ENCODE data around the gene RRH. TPM values are rescaled to one million over a fixed set of nuclear protein-coding genes. Genes with fewer than 3 reads are reported as not detected.
"Not testable (repeated sequence)": the region's sequence is repeated elsewhere in the genome, so short reads cannot be mapped to it uniquely, and the experiment has no call there.

The RRH gene, protein sequence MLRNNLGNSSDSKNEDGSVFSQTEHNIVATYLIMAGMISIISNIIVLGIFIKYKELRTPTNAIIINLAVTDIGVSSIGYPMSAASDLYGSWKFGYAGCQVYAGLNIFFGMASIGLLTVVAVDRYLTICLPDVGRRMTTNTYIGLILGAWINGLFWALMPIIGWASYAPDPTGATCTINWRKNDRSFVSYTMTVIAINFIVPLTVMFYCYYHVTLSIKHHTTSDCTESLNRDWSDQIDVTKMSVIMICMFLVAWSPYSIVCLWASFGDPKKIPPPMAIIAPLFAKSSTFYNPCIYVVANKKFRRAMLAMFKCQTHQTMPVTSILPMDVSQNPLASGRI
- under 1 TPM in 1 of 6 donors, not detected in 5; 0.23 TPM for polyA plus RNA-seq (ENCODE audit: low read depth in 6 of 6)

DNA sequence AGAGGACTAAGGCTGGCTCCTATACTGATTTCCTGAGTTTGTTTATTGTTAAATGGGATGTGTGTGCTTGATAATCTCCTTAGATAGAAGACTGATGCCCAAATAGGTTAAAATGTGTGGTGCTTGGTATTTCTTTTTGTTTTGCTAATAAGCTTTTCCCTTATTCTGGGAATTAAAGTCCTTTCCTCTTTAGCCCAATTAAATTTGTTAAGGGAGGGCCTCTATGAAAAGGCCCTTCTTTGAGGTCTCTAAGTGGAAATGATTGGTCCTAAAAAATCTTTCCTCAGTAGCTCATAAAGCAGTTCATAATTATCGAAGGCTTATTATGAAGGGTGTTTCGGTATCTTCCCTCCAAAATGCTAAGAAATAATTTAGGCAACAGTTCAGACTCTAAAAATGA, at the start of gene RRH:
Gene RRH, plus strand, starts transcription at position 301 of the 400 bp plus-strand sequence. Its CDS starts 56 bp downstream, at position 357.
- H3K27ac Mint-ChIP-seq = no peak within 1 kb of the TSS
- no peak for ATAC-seq (ENCODE audit: low read depth in 2 of 2)
- no peaks in the 10 kb centered on the region for H3K27me3 Mint-ChIP-seq
- no peaks in the 10 kb centered on the region for H3K36me3 Mint-ChIP-seq
- no peaks in the 10 kb centered on the region for H3K9me3 Mint-ChIP-seq
- no peak within 1 kb of the TSS for H3K4me3 Mint-ChIP-seq
- no peak for DNase-seq
- H3K4me1 Mint-ChIP-seq = no peaks in the 10 kb centered on the region

GRCh38 chr4:109782092-109782491, 45.7 kb upstream of the RRH start:
- not testable (repeated sequence) for H3K36me3 Mint-ChIP-seq; DNase-seq; H3K4me3 Mint-ChIP-seq; H3K4me1 Mint-ChIP-seq; ATAC-seq (ENCODE audit: low read depth in 2 of 2); H3K27ac Mint-ChIP-seq
- Mint-ChIP-seq H3K27me3 (peaks cover 0 to 10% (median 0%) of the 10 kb centered on the region in 3 donors), H3K9me3 (peaks cover 0 to 17% (median 3%) of the 10 kb centered on the region in 7 donors)

DNA sequence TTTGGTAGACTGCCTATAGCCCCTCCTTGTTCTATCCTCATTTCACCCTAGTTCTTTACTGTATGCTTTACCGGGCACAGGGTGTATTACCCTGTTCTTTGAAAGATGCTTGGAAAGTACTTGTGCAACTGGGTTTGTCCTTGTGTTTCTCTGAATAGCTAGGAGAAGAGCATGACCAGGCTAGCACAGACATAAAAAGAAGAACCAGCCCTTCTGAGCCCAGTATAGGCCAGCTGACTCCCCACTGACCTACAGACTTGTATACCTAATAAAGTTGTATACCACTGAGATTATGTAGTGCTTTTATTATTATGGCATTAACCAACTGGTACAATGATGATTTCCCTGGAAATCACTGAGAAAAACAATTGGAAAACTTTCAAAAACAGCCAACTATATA, 40.9 kb upstream of the RRH start:
- H3K36me3 Mint-ChIP-seq = peaks cover 0 to 11% of the 10 kb centered on the region in 2 donors
- peaks cover 0 to 28% (median 2%) of the 10 kb centered on the region in 7 donors for H3K9me3 Mint-ChIP-seq
- ATAC-seq (ENCODE audit: low read depth in 2 of 2) (no peak), DNase-seq (no peak)
- no peak overlapping the region for H3K27ac Mint-ChIP-seq
- H3K27me3 Mint-ChIP-seq = peaks cover 0 to 7% (median 6%) of the 10 kb centered on the region in 3 donors
- peaks cover 0 to 6% (median 0%) of the 10 kb centered on the region in 3 donors for H3K4me1 Mint-ChIP-seq
- H3K4me3 Mint-ChIP-seq = no peak overlapping the region

- peaks cover 0 to 11% of the 10 kb centered on the region in 2 donors for H3K36me3 Mint-ChIP-seq
- peaks cover 0 to 28% (median 2%) of the 10 kb centered on the region in 7 donors for H3K9me3 Mint-ChIP-seq
- DNase-seq (no peak), ATAC-seq (ENCODE audit: low read depth in 2 of 2) (no peak)
- H3K27me3 Mint-ChIP-seq = peaks cover 0 to 11% (median 9%) of the 10 kb centered on the region in 3 donors
- H3K4me1 Mint-ChIP-seq = peaks cover 0 to 6% (median 0%) of the 10 kb centered on the region in 3 donors
- H3K4me3 Mint-ChIP-seq = no peak overlapping the region
- no peak overlapping the region for H3K27ac Mint-ChIP-seq
Measured at GRCh38 chr4:109787807-109788206, 40.0 kb upstream of the RRH start.

- no peak overlapping the region for H3K27ac Mint-ChIP-seq
- H3K4me3 Mint-ChIP-seq = peak overlapping the region in 1 of 8 donors; percentile 22
- H3K4me1 Mint-ChIP-seq = no peaks in the 10 kb centered on the region
- H3K36me3 Mint-ChIP-seq = peaks cover 13 to 17% of the 10 kb centered on the region in 2 donors
- H3K27me3 Mint-ChIP-seq = peaks cover 14 to 41% (median 36%) of the 10 kb centered on the region in 3 donors
- no peak for ATAC-seq (ENCODE audit: low read depth in 2 of 2)
- no peak for DNase-seq
- H3K9me3 Mint-ChIP-seq = peaks cover 12 to 62% (median 23%) of the 10 kb centered on the region in 7 donors
Measured at GRCh38 chr4:109795059-109795458, 32.7 kb upstream of the RRH start.

- Mint-ChIP-seq H3K27ac (no peak overlapping the region), H3K4me1 (no peaks in the 10 kb centered on the region), H3K9me3 (peaks cover 11 to 42% (median 21%) of the 10 kb centered on the region in 7 donors), H3K27me3 (peaks cover 9 to 34% (median 25%) of the 10 kb centered on the region in 3 donors), H3K4me3 (no peak overlapping the region), H3K36me3 (peaks cover 6 to 16% of the 10 kb centered on the region in 2 donors)
- ATAC-seq (ENCODE audit: low read depth in 2 of 2) = no peak
- DNase-seq = no peak
Measured at GRCh38 chr4:109798866-109799265, 28.9 kb upstream of the RRH start.

DNA sequence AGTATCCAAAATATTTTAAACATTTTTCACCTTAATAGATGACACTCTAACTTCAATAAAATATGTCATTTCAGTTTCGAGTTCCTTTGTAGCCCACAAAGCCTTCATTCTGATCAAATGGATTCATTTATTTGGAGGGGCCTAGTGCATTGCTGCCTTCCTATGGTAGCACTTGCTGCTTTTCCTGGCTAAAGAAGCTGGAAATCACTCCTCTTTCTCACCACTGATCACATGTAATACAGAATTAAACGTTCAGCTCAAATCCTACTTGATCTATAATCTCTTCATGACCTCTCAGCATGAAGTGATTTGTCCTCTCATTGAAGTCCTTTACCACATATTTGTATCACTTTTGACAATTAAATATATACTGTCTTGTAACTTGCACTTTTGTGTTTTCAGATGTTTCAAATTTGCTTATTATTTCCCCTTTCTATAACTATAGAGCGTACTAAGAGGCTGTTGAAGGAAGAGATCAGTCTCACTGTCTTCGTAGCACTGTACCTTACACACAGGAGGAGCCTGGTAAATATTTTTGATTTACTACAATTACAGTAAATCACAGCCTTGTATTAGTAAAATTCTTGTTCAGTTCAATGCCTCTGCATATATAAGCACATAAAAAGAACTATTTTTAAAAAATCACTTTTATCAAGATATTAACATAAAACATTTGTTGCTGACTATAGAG, 26.5 kb upstream of the RRH start:
- H3K4me3 Mint-ChIP-seq = no peak overlapping the region
- peaks cover 0 to 19% (median 7%) of the 10 kb centered on the region in 7 donors for H3K9me3 Mint-ChIP-seq
- no peaks in the 10 kb centered on the region for H3K4me1 Mint-ChIP-seq

GRCh38 chr4:109801895-109802319, 25.9 kb upstream of the RRH start, which contains the start of gene CFI:
Gene CFI (minus strand): TSS chr4:109801999. CDS start chr4:109801971, 28 bp downstream.
- no peak for ATAC-seq (ENCODE audit: low read depth in 2 of 2)

More for the DNA sequence above, 26.5 kb upstream of the RRH start:
- Mint-ChIP-seq H3K27ac (no peak overlapping the region), H3K36me3 (no peaks in the 10 kb centered on the region), H3K27me3 (peaks cover 9 to 20% (median 17%) of the 10 kb centered on the region in 3 donors)
- no peak for ATAC-seq (ENCODE audit: low read depth in 2 of 2)
- DNase-seq = no peak

GRCh38 chr4:109803924-109804571, 23.7 kb upstream of the RRH start:
- Mint-ChIP-seq H3K4me3 (no peak overlapping the region), H3K4me1 (no peaks in the 10 kb centered on the region), H3K9me3 (no peaks in the 10 kb centered on the region), H3K36me3 (no peaks in the 10 kb centered on the region), H3K27ac (no peak overlapping the region), H3K27me3 (peaks cover 0 to 21% (median 6%) of the 10 kb centered on the region in 3 donors)
- ATAC-seq (ENCODE audit: low read depth in 2 of 2) = peak; percentile 53 to 67
- DNase-seq = peak; percentile 9

More at GRCh38 chr4:109801895-109802319, 25.9 kb upstream of the RRH start, which contains the start of gene CFI:
- Mint-ChIP-seq H3K27ac (no peak within 1 kb of the TSS), H3K27me3 (peaks cover 9 to 22% (median 14%) of the 10 kb centered on the region in 3 donors), H3K36me3 (no peaks in the 10 kb centered on the region), H3K4me3 (no peak within 1 kb of the TSS), H3K4me1 (no peaks in the 10 kb centered on the region), H3K9me3 (peaks cover 0 to 12% (median 4%) of the 10 kb centered on the region in 7 donors)
- no peak for DNase-seq

- Mint-ChIP-seq H3K27me3 (peaks cover 5 to 21% (median 18%) of the 10 kb centered on the region in 3 donors), H3K9me3 (no peaks in the 10 kb centered on the region), H3K4me1 (peaks cover 2 to 4% (median 4%) of the 10 kb centered on the region in 3 donors)
Measured at GRCh38 chr4:109809655-109810054, 18.1 kb upstream of the RRH start.

GRCh38 chr4:109810552-109811387, 17.0 kb upstream of the RRH start:
- peaks cover 8 to 14% (median 11%) of the 10 kb centered on the region in 3 donors for H3K4me1 Mint-ChIP-seq
- H3K27me3 Mint-ChIP-seq = peaks cover 5 to 18% (median 14%) of the 10 kb centered on the region in 3 donors
- H3K9me3 Mint-ChIP-seq = no peaks in the 10 kb centered on the region
- no peak overlapping the region for H3K27ac Mint-ChIP-seq
- ATAC-seq (ENCODE audit: low read depth in 2 of 2) (no peak), DNase-seq (no peak)
- peak overlapping the region in 1 of 8 donors; percentile 53 for H3K4me3 Mint-ChIP-seq
- peaks cover 0 to 3% of the 10 kb centered on the region in 2 donors for H3K36me3 Mint-ChIP-seq

More at GRCh38 chr4:109809655-109810054, 18.1 kb upstream of the RRH start:
- ATAC-seq (ENCODE audit: low read depth in 2 of 2) (no peak), DNase-seq (no peak)
- Mint-ChIP-seq H3K36me3 (peaks cover 0 to 3% of the 10 kb centered on the region in 2 donors), H3K27ac (no peak overlapping the region), H3K4me3 (no peak overlapping the region)

- no peak overlapping the region for H3K27ac Mint-ChIP-seq
- H3K4me3 Mint-ChIP-seq = no peak overlapping the region
- DNase-seq (no peak), ATAC-seq (ENCODE audit: low read depth in 2 of 2) (no peak)
- H3K36me3 Mint-ChIP-seq = peaks cover 0 to 3% of the 10 kb centered on the region in 2 donors
- peaks cover 5 to 18% (median 7%) of the 10 kb centered on the region in 3 donors for H3K27me3 Mint-ChIP-seq
- H3K9me3 Mint-ChIP-seq = no peaks in the 10 kb centered on the region
- peaks cover 16 to 23% (median 21%) of the 10 kb centered on the region in 3 donors for H3K4me1 Mint-ChIP-seq
Measured at GRCh38 chr4:109811707-109812106, 16.1 kb upstream of the RRH start.
